Measurements from ENCODE around the gene CNTN5.

CNTN5 gene

GRCh38 chr11:99171330-99171729 is 150.6 kb downstream of the CNTN5 start:
- DNase-seq = no peak

- no peak for DNase-seq
These were observed 155.7 kb downstream of the CNTN5 start for GRCh38 chr11:99176430-99176829.

- no peak for DNase-seq
These were observed 156.7 kb downstream of the CNTN5 start for GRCh38 chr11:99177446-99177845.

GRCh38 chr11:99184146-99184545 is 163.4 kb downstream of the CNTN5 start:
- no peak for DNase-seq

GRCh38 chr11:99188221-99188620 is 167.5 kb downstream of the CNTN5 start:
- no peak for DNase-seq

GRCh38 chr11:99192716-99193115 is 172.0 kb downstream of the CNTN5 start:
- no peak for DNase-seq

GRCh38 chr11:99197477-99197876 is 176.7 kb downstream of the CNTN5 start:
- DNase-seq = no peak

- DNase-seq = no peak
These were observed 177.5 kb downstream of the CNTN5 start for GRCh38 chr11:99198215-99198614.

- DNase-seq = no peak
These were observed 178.6 kb downstream of the CNTN5 start for GRCh38 chr11:99199341-99199740.

GRCh38 chr11:99200720-99201119 is 180.0 kb downstream of the CNTN5 start:
- no peak for DNase-seq

- DNase-seq = no peak
These were observed 188.1 kb downstream of the CNTN5 start for GRCh38 chr11:99208813-99209212.

- DNase-seq = no peak
These were observed 208.8 kb downstream of the CNTN5 start for GRCh38 chr11:99229544-99229943.

- DNase-seq = no peak
These were observed 213.8 kb downstream of the CNTN5 start for GRCh38 chr11:99234534-99234933.

- no peak for DNase-seq
These were observed 217.7 kb downstream of the CNTN5 start for GRCh38 chr11:99238401-99238800.

GRCh38 chr11:99240192-99241030 is 219.7 kb downstream of the CNTN5 start:
- no peak for DNase-seq

GRCh38 chr11:99241066-99241465 is 220.3 kb downstream of the CNTN5 start:
- no peak for DNase-seq

- no peak for DNase-seq
These were observed 223.9 kb downstream of the CNTN5 start for GRCh38 chr11:99244613-99245012.

- no peak for DNase-seq
These were observed 225.4 kb downstream of the CNTN5 start for GRCh38 chr11:99246199-99246598.

GRCh38 chr11:99256614-99257013 is 235.9 kb downstream of the CNTN5 start:
- DNase-seq = no peak

GRCh38 chr11:99257131-99257530 is 236.4 kb downstream of the CNTN5 start:
- DNase-seq = no peak

GRCh38 chr11:99260696-99261095 is 239.9 kb downstream of the CNTN5 start:
- no peak for DNase-seq

- no peak for DNase-seq
These were observed 248.1 kb downstream of the CNTN5 start for GRCh38 chr11:99268886-99269285.

GRCh38 chr11:99271527-99271926 is 250.8 kb downstream of the CNTN5 start:
- DNase-seq = no peak

GRCh38 chr11:99275521-99275920 is 254.8 kb downstream of the CNTN5 start:
- DNase-seq = no peak

GRCh38 chr11:99277281-99277680 is 256.5 kb downstream of the CNTN5 start:
- no peak for DNase-seq

Data from NCI-H2227 treated with DMSO at 0.1 percent for 48 hours (cell line).